Inferior parietal cortex (tissue), 1 donor: Measurements from ENCODE around the gene NDRG3.
"Not testable (repeated sequence)": the region's sequence is repeated elsewhere in the genome, so short reads cannot be mapped to it uniquely, and the experiment has no call there.

Source experiments
- DNase-seq: peaks from one replicate; pipeline ENCODE4 v3.0.0-alpha.2; 2016; ENCODE audit errors: extremely low spot score

The NDRG3 gene

DNA sequence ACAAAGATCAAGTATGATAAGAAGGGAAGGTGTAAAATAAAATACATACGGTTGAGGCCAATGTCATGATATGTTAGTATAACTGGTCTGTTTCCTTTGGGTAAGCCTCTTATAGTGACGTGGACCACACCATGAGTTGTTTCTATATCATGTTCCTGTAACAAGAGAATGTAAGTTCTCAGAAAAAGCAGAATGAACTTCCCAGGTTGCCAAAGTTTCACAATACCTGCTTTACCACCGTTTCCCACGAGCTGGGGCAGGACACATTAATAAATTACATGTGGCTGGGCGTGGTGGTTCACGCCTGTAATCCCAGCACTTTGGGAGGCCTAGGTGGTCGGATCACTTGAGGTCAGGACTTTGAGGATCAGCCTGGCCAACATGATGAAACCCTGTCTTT lies 57.3 kb downstream of the NDRG3 start:
- DNase-seq = no peak

DNA sequence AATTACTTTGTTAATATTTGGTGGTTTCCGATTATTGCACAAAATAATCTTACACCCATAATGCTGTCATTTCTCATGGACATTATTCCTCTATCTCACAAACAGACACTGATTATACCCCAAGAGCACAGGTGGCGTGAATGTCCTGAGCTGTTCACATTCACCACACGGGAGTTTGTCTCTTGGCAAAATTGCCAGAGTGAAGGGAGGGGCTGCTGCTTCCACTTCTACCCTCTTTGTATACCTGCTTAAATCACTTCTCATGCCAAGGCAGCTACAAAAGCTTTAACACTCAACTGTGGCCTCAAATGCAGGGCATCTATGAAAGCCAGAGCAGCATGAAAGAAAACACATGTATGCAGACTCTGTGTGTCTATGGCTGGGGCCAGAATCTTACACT lies 58.0 kb downstream of the NDRG3 start:
- no peak for DNase-seq

DNA sequence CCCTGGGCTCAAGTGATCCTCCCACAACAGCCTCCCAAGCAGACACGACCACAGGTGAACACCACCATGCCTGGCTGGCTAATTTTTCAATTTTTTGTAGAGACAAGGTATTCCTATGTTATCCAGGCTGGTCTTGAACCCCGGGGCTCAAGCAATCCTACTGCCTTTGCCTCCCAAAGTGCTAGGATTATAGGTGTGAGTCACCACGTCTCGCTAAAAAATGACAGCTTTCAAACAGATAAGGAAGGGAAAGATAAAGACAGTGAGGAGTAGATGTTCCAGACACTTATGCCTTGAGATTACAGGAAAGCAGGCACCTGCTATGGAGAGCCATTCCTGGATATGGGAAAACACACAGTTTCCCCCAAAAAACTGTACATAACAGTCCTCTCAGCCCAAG lies 58.9 kb downstream of the NDRG3 start:
- DNase-seq = no peak

DNA sequence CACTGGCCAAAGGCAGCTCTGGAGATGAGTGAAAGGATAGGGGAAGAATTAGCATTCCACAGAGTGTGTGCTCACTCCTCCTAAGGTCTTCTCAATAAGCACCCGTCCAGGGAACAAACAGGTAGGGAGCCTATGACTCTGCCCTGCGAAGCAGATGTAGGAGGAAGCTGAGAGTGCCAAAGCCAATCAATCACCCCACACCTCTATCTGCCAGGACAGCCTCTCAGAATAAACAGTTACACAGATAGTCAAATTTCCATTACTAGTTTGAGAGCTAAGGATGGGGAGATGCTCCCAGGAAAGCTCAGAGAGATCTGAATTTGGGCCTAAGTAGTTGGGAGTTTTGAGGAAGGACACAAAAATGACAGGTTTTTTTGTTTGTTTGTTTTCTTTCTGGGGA lies 59.4 kb downstream of the NDRG3 start:
- no peak for DNase-seq

DNA sequence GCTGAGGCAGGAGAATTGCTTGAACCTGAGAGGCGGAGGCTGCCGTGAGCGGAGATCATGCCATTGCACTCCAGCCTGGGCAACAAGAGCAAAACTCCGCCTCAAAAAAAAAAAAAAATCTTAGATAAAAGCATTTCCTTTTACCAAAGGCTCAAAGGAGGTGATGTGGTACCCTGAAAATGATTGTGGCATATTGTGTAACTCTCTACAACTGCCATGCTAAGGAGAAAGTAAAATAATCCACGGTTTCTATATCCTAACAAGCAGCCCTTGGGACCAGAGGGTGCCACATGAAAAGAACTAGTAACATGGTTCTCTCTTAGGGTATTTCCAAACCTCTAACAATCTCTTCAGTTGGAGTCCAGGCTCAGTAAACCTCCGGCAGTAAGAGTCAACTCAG lies 61.1 kb downstream of the NDRG3 start:
- no peak for DNase-seq

DNA sequence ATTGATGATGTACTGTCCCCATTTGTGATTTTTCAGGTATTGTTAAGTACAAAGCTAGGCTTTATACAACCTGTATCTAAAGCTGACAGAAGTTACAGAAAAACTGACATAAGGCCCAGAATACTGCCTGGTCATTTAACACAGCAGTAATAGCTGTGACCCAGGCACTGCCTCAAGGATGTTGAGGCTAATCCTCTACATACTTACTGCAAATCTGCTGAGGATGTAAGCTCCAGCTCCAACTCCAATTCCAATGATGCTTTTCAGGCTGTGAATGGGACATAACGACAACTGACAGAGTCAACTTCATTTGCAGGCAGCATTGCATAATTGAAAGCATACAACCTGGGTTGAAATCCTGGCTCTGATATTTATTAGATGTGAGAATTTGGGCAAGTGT lies 63.6 kb downstream of the NDRG3 start:
- no peak for DNase-seq

DNA sequence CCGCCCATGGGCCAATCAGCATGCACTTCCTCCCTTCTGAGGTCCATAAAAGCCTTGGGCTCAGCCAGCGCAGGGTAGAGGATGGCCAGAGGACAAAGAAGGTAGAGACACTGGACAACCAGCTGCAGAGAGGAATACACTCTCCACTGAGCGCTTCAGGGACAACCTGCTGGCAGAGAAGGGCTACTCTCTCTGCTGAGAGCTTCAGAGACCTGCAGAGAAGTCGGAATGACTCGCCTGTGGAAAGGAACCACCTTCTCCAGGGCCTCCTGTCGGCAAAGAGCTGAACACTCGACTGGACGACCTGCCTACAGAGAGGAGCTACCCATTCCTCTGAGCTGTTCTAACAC lies 68.5 kb downstream of the NDRG3 start:
- DNase-seq = no peak

DNA sequence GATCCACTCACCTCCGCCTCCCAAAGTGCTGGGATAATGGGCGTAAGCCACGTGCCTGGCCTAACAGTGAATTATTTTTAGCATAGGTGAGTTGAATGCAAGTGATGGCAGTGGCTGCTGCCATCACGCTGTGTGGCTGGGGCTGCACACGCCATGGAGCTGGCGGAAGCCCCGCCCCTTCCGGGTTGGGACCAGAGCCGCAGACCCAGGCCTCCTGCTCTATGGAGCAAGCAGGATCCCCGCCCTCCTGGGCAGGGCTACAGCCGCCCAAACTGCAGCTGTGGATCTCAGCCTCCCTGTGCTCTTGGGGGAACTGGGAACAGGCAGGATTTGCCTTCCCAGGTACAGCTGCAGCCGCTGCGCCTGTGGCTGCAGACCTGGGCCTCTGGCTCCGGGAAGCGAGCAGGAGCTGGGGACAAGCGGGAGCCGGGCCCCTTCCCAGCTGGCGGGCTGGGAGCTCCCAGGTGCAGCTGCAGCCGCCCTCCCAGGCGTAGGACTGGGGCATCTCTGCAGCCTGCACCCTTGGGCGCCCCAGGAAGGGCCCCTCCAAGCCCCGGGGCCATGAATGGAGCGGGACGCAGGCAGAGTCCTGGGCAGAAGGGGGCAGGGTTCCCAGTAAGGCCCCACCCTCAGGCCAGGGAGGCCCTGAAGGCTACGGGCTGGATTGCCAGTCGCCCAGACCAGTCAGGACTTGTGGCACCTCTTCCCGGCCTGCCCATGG lies 69.0 kb downstream of the NDRG3 start:
- no peak for DNase-seq

DNA sequence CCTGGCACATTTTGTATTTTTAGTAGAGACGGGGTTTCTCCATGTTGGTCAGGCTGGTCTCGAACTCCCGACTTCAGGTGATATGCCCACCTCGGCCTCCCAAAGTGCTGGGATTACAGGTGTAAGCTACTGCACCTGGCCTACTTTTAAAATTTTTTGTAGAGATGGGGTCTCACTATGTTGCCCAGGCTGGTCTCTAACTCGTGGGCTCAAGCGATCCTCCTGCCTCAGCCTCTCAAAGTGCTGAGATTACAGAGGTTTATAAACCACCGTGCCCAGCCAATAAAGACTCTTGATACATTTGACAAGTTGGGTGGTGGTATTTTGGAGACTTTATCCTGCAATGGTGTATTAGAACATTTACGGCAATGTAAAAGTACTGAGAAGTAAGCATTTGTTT lies 70.3 kb downstream of the NDRG3 start:
- DNase-seq = not testable (repeated sequence)

DNA sequence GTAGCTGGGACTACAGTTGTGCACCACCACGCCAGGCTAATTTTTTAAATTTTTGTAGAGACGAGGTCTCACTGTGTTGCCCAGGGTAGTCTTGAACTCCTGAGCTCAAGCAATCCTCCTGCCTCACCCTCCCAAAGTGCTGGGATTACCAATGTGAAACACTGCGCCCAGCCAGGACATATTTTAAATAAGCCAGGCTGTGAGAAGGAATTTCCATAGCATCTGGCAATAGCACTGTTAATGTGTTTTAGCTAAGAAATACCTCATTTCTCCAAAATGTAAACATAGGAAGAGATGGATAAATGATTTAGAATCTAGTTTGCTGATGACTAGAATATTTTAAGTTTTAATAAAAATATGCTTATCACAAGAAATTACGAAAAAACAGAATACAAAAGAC lies 72.9 kb downstream of the NDRG3 start:
- DNase-seq = no peak

DNA sequence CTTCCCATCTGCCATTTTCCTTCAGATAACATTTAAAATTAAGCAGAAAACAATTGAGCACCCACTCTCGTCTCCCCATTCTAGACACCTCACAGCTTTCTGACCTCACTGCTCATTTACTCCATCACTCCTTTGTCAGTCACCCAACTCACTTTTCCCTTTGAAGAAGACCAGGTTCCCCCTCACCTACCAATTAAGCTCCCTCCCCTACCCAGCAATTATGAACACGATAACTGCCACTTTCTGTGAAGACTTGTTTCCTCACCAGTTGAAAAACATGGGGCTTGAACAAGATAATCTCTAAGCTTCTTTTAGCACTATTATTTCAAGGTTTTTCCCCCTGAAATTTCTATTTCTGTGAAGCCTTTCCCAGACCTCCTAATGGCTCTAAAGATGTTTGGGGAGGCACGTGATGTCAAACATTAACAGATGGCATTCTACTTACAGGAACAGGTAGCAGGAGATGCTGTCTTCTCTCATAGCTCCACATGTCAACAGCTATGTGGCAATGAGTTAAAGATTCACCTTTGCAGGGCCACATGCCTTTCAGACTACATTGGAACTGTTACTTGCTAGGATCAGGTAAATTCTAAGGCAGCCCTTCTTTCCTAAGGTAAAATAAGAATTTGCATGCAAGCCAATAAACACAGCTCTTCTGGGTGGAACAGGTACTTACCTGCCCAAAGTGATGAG lies 75.1 kb downstream of the NDRG3 start:
- no peak for DNase-seq

DNA sequence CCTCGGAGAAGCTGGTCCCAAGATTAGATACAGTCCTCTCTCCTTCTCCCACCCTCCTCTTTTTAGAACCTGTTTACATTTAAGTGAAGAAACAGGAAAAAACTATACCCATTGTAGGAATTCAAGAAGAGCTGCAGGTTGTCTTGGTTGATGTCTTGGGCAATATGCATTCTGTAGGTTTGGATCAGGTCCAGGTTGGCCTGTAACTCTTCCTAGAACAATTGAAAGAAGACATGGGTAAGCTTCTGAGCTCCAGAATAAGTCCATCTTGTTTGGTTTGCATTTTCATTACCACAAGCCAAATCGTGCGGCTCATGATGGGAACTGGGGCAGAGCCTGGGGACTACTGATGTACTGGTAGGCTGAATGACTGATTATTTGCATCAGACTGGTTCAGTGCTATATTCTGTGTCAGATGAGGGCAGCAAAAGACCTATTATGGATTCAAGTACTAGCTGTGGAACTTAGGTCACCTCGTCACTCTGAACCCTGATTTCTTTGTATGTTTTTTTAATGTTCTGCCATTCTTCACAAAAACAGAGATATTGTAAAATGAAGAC lies 79.6 kb downstream of the NDRG3 start:
- DNase-seq = no peak

DNA sequence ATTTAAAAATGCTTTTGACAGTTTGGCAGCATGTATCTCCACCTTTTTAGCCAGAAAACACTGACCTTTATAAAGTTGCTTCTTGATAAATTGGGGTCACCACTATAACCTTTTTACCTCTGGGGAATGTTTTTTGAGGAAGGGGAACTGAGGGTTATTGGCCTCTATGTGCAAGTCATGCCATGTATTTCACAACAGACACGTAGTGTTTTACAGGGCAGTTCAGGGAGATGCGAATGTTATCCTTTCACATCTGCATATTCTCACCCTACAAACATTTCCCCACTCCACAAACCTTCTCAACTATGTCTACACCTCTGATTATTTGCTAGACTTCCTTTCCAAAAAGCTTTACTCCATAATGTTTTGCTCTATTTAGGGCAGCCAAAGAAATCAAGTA lies 82.9 kb downstream of the NDRG3 start:
- no peak for DNase-seq

DNA sequence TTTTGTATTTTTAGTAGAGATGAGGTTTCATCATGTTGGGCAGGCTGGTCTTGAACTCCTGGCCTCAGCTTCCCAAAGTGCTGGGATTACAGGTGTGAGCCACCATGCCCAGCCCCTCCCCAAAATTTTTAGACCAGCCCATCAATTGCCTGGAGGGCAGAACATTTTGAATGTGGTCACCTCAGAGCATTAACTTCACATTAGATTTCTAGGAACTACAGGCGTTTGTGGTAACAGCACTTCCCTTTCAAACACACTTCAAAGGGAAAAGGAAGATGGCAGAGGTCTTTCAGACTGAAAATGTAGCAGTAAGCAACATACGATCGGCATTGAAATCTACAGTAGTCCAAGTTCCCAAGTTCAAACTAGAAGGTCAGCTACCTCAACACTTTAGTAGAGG lies 87.6 kb downstream of the NDRG3 start:
- no peak for DNase-seq

DNA sequence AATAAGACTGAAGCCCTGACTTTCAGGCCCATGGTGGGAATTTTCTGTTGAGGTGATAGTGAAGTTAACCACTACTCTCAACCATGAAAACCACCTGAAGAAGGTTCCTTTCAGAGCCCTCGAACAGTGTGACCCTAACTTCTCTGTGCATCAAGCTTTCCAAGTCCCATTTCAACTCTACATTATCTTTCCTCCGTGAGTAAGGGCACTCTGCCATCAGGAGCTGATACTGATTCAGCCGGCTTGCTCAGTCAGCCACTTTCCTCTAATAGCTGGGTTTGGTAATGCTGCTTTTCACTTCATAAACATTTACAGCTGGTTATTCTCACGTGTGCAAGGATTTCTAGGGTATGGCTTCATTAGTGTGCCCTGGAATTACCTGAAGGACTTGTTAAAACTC lies 89.2 kb downstream of the NDRG3 start:
- DNase-seq = no peak

DNA sequence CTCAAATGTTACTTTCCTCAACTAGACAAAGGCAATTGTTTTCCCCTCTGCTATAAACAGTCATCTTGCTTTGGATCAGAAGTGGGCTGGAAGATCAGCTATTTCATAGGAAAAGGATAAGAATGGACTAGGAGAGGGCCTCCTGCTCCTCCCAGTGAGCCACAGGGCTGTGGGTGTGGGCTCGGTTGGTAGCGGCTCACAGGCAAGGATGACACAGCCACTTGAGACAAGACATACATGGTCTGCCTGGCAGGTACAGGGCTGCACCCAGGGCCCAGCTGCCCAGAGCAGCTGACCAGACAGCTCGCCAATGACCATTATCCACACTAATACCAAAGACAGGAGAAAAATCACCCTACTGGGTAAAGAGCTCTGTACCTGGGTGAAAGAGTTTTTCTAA lies 90.9 kb downstream of the NDRG3 start:
- no peak for DNase-seq

DNA sequence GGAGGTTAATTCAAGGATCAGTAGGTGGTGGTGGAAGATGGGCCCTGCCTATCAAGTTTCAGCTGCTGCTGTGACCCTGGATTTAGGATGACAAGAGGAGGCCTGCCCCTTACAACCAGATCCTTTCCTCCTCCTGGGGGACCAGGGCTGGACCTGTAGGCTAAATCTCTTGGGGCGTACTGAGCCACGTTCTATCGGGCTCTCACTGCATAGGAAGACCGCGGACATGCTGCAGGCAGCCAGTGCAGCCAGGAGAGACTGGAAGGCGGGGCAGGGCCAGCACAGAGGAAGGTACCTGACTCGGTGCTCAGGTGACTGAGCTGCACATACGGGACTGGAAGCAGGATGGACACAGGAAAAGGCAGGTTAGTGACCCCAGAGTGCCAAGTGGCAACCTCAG lies 91.4 kb downstream of the NDRG3 start:
- no peak for DNase-seq

DNA sequence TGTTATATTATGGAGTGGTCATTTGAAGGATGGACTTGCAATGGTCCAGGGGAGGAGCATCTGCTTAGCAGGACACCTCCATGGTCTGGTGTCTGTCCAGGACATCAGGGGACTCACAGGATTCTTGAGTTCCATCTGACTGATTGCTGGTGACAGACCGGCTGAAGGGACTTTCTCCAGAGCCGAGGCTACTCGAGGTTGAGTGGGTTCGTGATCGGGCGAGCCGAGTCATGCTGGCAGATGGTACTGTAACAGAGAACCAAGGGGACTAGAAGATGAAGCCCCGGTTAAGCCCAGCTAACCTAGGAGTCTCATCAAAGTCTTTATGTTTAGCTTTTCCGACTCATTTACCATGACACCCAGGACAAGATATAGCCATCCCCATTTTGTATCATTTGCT lies 92.4 kb downstream of the NDRG3 start:
- DNase-seq = no peak

DNA sequence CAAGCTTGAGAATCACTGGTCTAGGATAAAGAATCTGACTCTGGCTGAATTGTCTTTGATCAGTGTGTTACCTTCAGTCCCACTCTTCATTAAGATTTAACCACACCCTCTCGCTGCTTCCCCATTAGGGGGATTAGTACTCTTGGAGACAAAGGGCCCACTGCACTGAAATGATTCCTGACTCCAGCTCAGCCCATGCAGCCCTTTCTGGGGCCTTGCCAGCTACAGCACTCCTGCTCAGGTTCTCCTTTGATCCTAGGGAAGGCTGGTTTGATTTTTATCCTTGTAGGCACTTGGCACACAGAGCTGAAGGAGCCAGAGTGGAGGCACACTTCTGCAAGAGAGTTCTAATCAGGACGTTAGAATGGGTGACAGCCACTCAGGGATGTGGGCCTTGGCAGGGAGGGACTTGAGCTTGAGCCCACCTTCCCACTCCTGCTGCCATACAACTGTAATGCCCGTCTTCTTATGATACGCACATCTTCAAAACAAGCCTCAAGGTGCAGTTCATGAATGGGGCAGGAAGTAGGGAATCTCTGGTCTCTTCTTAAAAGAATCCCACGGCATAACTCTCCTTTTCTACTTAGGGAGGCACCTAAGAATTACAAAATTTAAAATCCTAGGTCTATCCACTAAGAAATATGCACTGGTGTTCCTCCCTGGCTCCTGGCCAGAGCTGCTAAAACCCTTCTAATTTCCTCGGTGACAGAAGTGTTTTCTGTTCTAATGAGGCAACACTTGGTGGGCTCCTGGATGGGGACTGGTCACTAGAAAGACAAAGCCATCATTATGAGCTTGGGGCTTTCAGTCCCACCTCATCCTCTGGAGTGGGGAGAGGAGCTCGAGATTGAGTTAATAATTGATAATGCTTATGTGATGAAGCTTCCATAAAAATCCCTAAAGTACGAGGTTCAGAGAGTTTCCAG lies 98.4 kb downstream of the NDRG3 start:
- no peak for DNase-seq

DNA sequence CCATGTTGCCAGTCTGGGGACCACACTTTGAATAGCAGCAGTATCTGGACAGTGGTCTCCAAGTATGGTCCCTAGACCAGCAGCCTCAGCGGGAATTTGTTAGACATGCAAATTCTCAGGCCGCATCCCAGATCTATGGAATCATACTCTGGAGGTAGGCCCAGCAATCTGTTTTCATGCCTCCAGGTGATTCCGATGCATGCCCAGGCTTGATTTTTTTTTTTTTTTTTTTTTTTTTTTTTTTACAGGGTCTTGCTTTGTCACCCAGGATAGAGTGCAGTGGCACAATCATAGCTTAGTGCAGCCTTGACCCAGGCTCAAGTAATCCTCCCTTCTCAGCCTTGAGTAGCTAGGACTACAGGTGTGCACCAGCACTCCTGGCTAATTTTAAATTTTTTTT lies 99.2 kb downstream of the NDRG3 start:
- DNase-seq = no peak

DNA sequence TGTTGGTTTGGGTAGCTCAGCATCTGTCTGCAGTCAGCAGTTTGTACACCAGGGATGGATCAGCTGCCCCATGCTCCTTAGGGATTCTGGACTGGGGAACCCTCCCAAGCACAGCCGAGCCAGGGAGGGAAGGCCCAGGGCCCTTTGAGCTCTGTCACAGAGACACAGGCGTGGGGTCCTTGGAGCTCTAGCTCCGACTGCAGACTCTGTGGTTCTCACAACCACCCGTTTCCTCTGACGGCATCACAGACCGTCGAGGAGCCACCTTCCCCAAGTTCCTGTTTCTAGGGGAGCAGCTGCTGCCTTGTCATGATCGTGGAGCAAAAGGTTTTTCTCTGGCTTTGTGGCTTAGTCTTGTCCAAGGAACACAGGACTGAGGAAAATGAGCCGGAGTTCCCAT lies 99.9 kb downstream of the NDRG3 start, which contains the start of gene SLA2:
Gene SLA2, minus strand, starts transcription at position 199 of the 400 bp plus-strand sequence. CDS start 4,861 bp downstream, outside the sequence.
- no peak for DNase-seq

DNA sequence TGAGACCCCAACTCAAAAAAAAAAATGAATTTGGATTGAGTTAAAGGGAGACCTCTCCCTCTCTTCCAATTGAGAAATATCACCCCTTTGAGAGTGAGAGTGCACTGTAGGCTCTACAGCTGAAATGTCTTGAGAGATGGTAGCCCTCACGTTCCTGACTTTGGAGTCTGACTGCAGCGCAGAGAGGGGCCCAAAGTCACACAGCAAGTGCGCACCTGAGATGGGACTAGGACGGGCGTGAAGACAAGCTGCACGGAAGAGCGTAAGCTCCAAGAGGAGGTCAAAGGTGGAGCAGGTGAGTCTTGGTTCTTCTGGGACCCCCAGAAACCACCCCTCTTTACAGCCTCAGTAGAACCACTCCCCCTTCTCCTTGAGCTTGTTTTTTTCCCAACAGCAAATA lies 100.5 kb downstream of the NDRG3 start:
- no peak for DNase-seq
